PC-9 (cell line): ENCODE results near the gene ROS1. TPM values are rescaled to one million over a fixed set of nuclear protein-coding genes. Genes with fewer than 3 reads are reported as not detected.

ENCODE experiments used
- BruUV-seq: library from RNA; stranded (reverse); fragments of 400-500 nt; replicated peaks from 2 replicates; lab custom pipeline; 2021; lab: Mats Ljungman, UMichigan
- CTCF ChIA-PET: fragments of 300-600 bp; sonication (Branson Sonifier 250); formaldehyde crosslinking; loops from one replicate; lab custom pipeline; 2022; ENCODE audit warnings: antibody characterized with exemption; lab: Charles Lee
- POLR2A ChIA-PET: fragments of 300-600 bp; sonication (Branson Sonifier 250); formaldehyde crosslinking; loops from one replicate; lab custom pipeline; 2022; ENCODE audit warnings: antibody characterized with exemption; ENCODE audit not compliant: unreplicated experiment; lab: Charles Lee
- DNase-seq, 2 experiments: peaks; one replicate each; pipeline versions ENCODE4 v3.0.0 to v3.0.0-alpha.2; 2015 to 2022; ENCODE audit warnings: mixed read lengths in 1 of 2
- H2AFZ ChIP-seq: fragments of 200-600 bp; sonication (generic); 2 replicates; pipeline ENCODE4 v1.8.1; 2017; ENCODE audit warnings: antibody characterized with exemption
- H3F3A ChIP-seq: fragments of 200-600 bp; sonication (generic); 2 replicates; pipeline ENCODE4 v1.8.1; 2017; ENCODE audit warnings: antibody characterized with exemption, mild to moderate bottlenecking, low read depth; ENCODE audit not compliant: insufficient read depth
- H3K27ac ChIP-seq: fragments of 200-600 bp; sonication (generic); 2 replicates; pipeline ENCODE4 v1.6.1; 2016; ENCODE audit warnings: mixed run types
- H3K27me3 ChIP-seq: fragments of 200-600 bp; sonication (generic); 2 replicates; pipeline ENCODE4 v1.6.1; 2016; ENCODE audit warnings: low read depth, mixed run types; ENCODE audit not compliant: insufficient read depth
- H3K36me3 ChIP-seq: fragments of 200-600 bp; sonication (generic); 2 replicates; pipeline ENCODE4 v1.6.1; 2016; ENCODE audit warnings: low read depth, mixed run types
- H3K4me1 ChIP-seq: fragments of 200-600 bp; sonication (generic); replicated peaks from 2 replicates; pipeline ENCODE4 v1.6.1; 2016; ENCODE audit warnings: mixed run types; ENCODE audit not compliant: insufficient read depth
- H3K4me2 ChIP-seq: fragments of 200-600 bp; sonication (generic); 2 replicates; pipeline ENCODE4 v1.6.1; 2017; ENCODE audit warnings: mixed run types
- H3K4me3 ChIP-seq: fragments of 200-600 bp; sonication (generic); 2 replicates; pipeline ENCODE4 v1.6.1; 2016; ENCODE audit warnings: mixed run types
- H3K79me2 ChIP-seq: fragments of 200-600 bp; sonication (generic); 2 replicates; pipeline ENCODE4 v1.6.1; 2017; ENCODE audit warnings: low read depth, mixed run types
- H3K9me2 ChIP-seq: fragments of 200-600 bp; sonication (generic); 2 replicates; pipeline ENCODE4 v1.8.1; 2017; ENCODE audit warnings: mild to moderate bottlenecking; ENCODE audit not compliant: insufficient read depth
- H3K9me3 ChIP-seq: fragments of 200-600 bp; sonication (generic); 2 replicates; pipeline ENCODE4 v1.8.1; 2016; ENCODE audit warnings: low read depth; ENCODE audit not compliant: insufficient read depth
- H4K20me1 ChIP-seq: fragments of 200-600 bp; sonication (generic); 2 replicates; pipeline ENCODE4 v1.8.1; 2017; ENCODE audit not compliant: insufficient read depth
- CTCF ChIP-seq: fragments of 200-600 bp; sonication (generic); conservative IDR thresholded peaks from 2 replicates; pipeline ENCODE4 v1.6.1; 2017; ENCODE audit warnings: mixed run types, antibody characterized with exemption, mild to moderate bottlenecking, moderate library complexity
- EZH2 ChIP-seq: fragments of 200-600 bp; sonication (generic); IDR thresholded peaks from 2 replicates; pipeline ENCODE4 v1.8.0; 2017; ENCODE audit warnings: antibody characterized with exemption, low read depth
- intact Hi-C: fragments of 100-400 bp; cut with micrococcal nuclease; formaldehyde crosslinking; loops from one replicate; pipeline ENCODE4 v1.10.0; 2022; ENCODE audit not compliant: unreplicated experiment
- total RNA-seq: library from RNA; stranded (reverse); gene quantifications from 2 replicates; pipeline ENCODE4 v1.2.3, GENCODE V29; 2021

The ROS1 gene
- total RNA-seq, 1 experiment from 2014 or later: not detected

GRCh38 chr6:117328500-117328899, 97.2 kb downstream of the ROS1 start:
- Histone ChIP-seq H3K27ac (no peak overlapping the region), H4K20me1 (no peaks in the 10 kb centered on the region), H2AFZ (no peak overlapping the region), H3F3A (no peaks in the 10 kb centered on the region), H3K27me3 (no peaks in the 10 kb centered on the region), H3K9me2 (no peaks in the 10 kb centered on the region), H3K4me2 (no peak overlapping the region), H3K36me3 (no peaks in the 10 kb centered on the region), H3K4me3 (no peak overlapping the region), H3K4me1 (no peaks in the 10 kb centered on the region), H3K79me2 (no peaks in the 10 kb centered on the region), H3K9me3 (no peaks in the 10 kb centered on the region)
- no TSS peak for BruUV-seq
- TF ChIP-seq EZH2 (no peak), CTCF (no peak)
- ChIA-PET CTCF (no interaction called here), POLR2A (no interaction called here)
- no peak for DNase-seq
- intact Hi-C loops: no loop called here

GRCh38 chr6:117328005-117328389, 97.7 kb downstream of the ROS1 start:
- Histone ChIP-seq H3K4me1 (no peaks in the 10 kb centered on the region), H3K27ac (no peak overlapping the region), H3K36me3 (no peaks in the 10 kb centered on the region), H3K9me3 (no peaks in the 10 kb centered on the region), H2AFZ (no peak overlapping the region), H3K4me2 (no peak overlapping the region), H4K20me1 (no peaks in the 10 kb centered on the region), H3K4me3 (no peak overlapping the region), H3K9me2 (no peaks in the 10 kb centered on the region), H3K27me3 (no peaks in the 10 kb centered on the region), H3K79me2 (no peaks in the 10 kb centered on the region), H3F3A (no peaks in the 10 kb centered on the region)
- no peak for TF ChIP-seq CTCF
- TF ChIP-seq EZH2: no peak
- DNase-seq: no peak
- BruUV-seq: no TSS peak
- ChIA-PET POLR2A (no interaction called here), CTCF (no interaction called here)
- intact Hi-C loops: no loop called here

- no TSS peak for BruUV-seq
- Histone ChIP-seq H3K4me1 (no peaks in the 10 kb centered on the region), H3K9me3 (no peaks in the 10 kb centered on the region), H2AFZ (no peak overlapping the region), H3F3A (no peaks in the 10 kb centered on the region), H3K4me3 (no peak overlapping the region), H4K20me1 (no peaks in the 10 kb centered on the region), H3K27ac (no peak overlapping the region), H3K4me2 (no peak overlapping the region), H3K79me2 (no peaks in the 10 kb centered on the region), H3K9me2 (no peaks in the 10 kb centered on the region), H3K27me3 (no peaks in the 10 kb centered on the region), H3K36me3 (no peaks in the 10 kb centered on the region)
- ChIA-PET POLR2A (no interaction called here), CTCF (no interaction called here)
- intact Hi-C loops: no loop called here
- no peak for TF ChIP-seq EZH2
- TF ChIP-seq CTCF: no peak
- DNase-seq: no peak
Observed at GRCh38 chr6:117327149-117328004, 98.4 kb downstream of the ROS1 start.
